Epithelial cell of umbilical artery (primary cell): ENCODE measurements around the gene BLID. TPM values are rescaled to one million over a fixed set of nuclear protein-coding genes. Genes with fewer than 3 reads are reported as not detected.

Experiments used
- total RNA-seq: library from RNA; depleted of rRNA; stranded (reverse); fragments of >200 nt; gene quantifications from 2 replicates; pipeline ENCODE4 v1.2.3, GENCODE V29; 2014

Gene BLID, protein sequence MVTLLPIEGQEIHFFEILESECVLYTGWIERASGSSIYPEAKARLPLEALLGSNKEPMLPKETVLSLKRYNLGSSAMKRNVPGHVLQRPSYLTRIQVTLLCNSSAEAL
- total RNA-seq = 4.3 and 5.5 TPM in 2 replicates

GRCh38 chr11:122115524-122116379, at the start of gene BLID:
Gene BLID, minus strand, starts transcription at chr11:122116215. Its CDS starts 293 bp downstream, at chr11:122115922.

